ENCODE measurements around the gene NUDT2.
"Not testable (repeated sequence)": the region's sequence is repeated elsewhere in the genome, so short reads cannot be mapped to it uniquely, and the experiment has no call there.

NUDT2 gene

DNA sequence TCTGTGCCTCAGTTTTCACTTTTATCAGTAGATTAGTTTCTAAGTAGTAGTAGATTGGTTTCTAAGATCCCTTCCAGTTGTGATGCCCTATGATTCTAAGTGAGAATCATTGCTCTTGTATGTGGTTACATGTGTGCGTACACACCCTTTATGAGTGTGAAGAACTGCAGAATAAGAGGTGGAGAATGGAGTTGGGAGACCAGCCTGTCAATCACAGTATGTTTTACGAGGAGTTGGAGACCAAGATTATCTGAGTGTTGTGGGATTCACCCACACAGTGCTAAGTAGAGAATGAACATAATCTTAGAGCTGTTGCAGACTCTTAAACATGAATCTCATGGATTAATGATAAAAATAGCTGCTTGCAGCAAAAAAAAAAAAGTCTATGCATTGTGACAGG lies 37.9 kb upstream of the NUDT2 start:
- Histone ChIP-seq H3K9me3 (ENCODE audit: control insufficient read depth, low read length) (no peaks in the 10 kb centered on the region), H3K27ac (ENCODE audit: low read length, poor library complexity, severe bottlenecking) (no peak overlapping the region), H3K27me3 (ENCODE audit: control insufficient read depth in 1 of 2, insufficient read depth in 1 of 2, low read length in 2 of 2) (no peaks in the 10 kb centered on the region), H4K8ac (ENCODE audit: low read length) (no peak overlapping the region), H3K4me1 (ENCODE audit: control insufficient read depth, insufficient read depth, low read depth, low read length) (no peaks in the 10 kb centered on the region), H2AK5ac (ENCODE audit: low read length, severe bottlenecking) (no peak overlapping the region), H2BK12ac (ENCODE audit: low read length in 2 of 2) (no peak overlapping the region), H4K91ac (ENCODE audit: low read length) (no peak overlapping the region), H3K14ac (ENCODE audit: low read length in 2 of 2) (no peak overlapping the region), H3K18ac (ENCODE audit: low read depth in 1 of 2, low read length in 2 of 2) (no peak overlapping the region), H3K79me1 (replicated peaks; ENCODE audit: low read length, poor library complexity, severe bottlenecking) (no peaks in the 10 kb centered on the region), H3K4me3 (ENCODE audit: insufficient read depth in 1 of 2, low read depth in 1 of 2, low read length in 2 of 2) (no peak overlapping the region), H2BK5ac (ENCODE audit: low read depth, low read length, poor library complexity, severe bottlenecking) (no peak overlapping the region), H3K23ac (ENCODE audit: low read length in 2 of 2) (no peak overlapping the region), H2BK120ac (ENCODE audit: low read depth, low read length) (no peak overlapping the region), H3K4me2 (ENCODE audit: low read length, poor library complexity, severe bottlenecking) (no peak overlapping the region), H3K36me3 (ENCODE audit: control insufficient read depth in 1 of 2, insufficient read depth in 2 of 2, low read depth in 1 of 2, low read length in 2 of 2) (no peaks in the 10 kb centered on the region), H2BK15ac (ENCODE audit: low read depth, poor library complexity, severe bottlenecking) (no peak overlapping the region), H3K9ac (ENCODE audit: low read length) (no peak overlapping the region), H2AFZ (ENCODE audit: low read depth, low read length) (no peak overlapping the region), H3K4ac (ENCODE audit: low read depth in 1 of 2, low read length in 2 of 2) (no peak overlapping the region)
- DNase-seq = no peak
- 86% methylated on average over 2 of the region's 2 CpGs for WGBS

DNA sequence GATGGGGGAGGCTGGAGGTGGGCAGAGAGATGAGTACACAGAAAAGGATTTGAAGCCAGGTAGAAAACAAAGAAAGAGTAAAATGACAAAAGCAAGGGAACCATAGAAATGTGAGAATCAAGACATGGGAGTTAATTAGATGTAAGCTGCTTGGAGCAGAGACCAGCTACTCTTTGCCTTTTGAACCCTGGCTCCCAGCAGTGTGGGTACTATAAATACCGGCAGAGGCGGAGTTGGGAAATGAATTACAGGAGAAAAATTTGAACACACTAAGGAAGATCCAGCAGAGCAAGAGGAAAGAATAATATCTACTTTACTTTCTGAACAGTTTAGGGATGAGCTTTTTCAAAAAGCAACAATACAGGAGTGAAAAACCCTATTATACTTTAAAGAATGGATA lies 36.8 kb upstream of the NUDT2 start:
- no peak overlapping the region for H3K27ac ChIP-seq (ENCODE audit: low read length, poor library complexity, severe bottlenecking)
- no peak overlapping the region for H4K91ac ChIP-seq (ENCODE audit: low read length)
- H2BK5ac ChIP-seq (ENCODE audit: low read depth, low read length, poor library complexity, severe bottlenecking) = no peak overlapping the region
- H3K4me2 ChIP-seq (ENCODE audit: low read length, poor library complexity, severe bottlenecking) = no peak overlapping the region
- no peak overlapping the region for H2BK120ac ChIP-seq (ENCODE audit: low read depth, low read length)
- no peaks in the 10 kb centered on the region for H3K36me3 ChIP-seq (ENCODE audit: control insufficient read depth in 1 of 2, insufficient read depth in 2 of 2, low read depth in 1 of 2, low read length in 2 of 2)
- DNase-seq = no peak
- WGBS = 100% methylated on average over 1 of the region's 2 CpGs
- H2BK12ac ChIP-seq (ENCODE audit: low read length in 2 of 2) = no peak overlapping the region
- H2AK5ac ChIP-seq (ENCODE audit: low read length, severe bottlenecking) = no peak overlapping the region
- no peak overlapping the region for H3K18ac ChIP-seq (ENCODE audit: low read depth in 1 of 2, low read length in 2 of 2)
- H3K4me3 ChIP-seq (ENCODE audit: insufficient read depth in 1 of 2, low read depth in 1 of 2, low read length in 2 of 2) = no peak overlapping the region
- no peak overlapping the region for H3K14ac ChIP-seq (ENCODE audit: low read length in 2 of 2)
- no peaks in the 10 kb centered on the region for H3K9me3 ChIP-seq (ENCODE audit: control insufficient read depth, low read length)
- no peaks in the 10 kb centered on the region for H3K79me1 ChIP-seq (replicated peaks; ENCODE audit: low read length, poor library complexity, severe bottlenecking)
- no peak overlapping the region for H4K8ac ChIP-seq (ENCODE audit: low read length)
- H3K23ac ChIP-seq (ENCODE audit: low read length in 2 of 2) = no peak overlapping the region
- no peak overlapping the region for H3K4ac ChIP-seq (ENCODE audit: low read depth in 1 of 2, low read length in 2 of 2)
- H3K9ac ChIP-seq (ENCODE audit: low read length) = no peak overlapping the region
- H3K4me1 ChIP-seq (ENCODE audit: control insufficient read depth, insufficient read depth, low read depth, low read length) = no peaks in the 10 kb centered on the region
- H2BK15ac ChIP-seq (ENCODE audit: low read depth, poor library complexity, severe bottlenecking) = no peak overlapping the region
- H3K27me3 ChIP-seq (ENCODE audit: control insufficient read depth in 1 of 2, insufficient read depth in 1 of 2, low read length in 2 of 2) = no peaks in the 10 kb centered on the region
- no peak overlapping the region for H2AFZ ChIP-seq (ENCODE audit: low read depth, low read length)

DNA sequence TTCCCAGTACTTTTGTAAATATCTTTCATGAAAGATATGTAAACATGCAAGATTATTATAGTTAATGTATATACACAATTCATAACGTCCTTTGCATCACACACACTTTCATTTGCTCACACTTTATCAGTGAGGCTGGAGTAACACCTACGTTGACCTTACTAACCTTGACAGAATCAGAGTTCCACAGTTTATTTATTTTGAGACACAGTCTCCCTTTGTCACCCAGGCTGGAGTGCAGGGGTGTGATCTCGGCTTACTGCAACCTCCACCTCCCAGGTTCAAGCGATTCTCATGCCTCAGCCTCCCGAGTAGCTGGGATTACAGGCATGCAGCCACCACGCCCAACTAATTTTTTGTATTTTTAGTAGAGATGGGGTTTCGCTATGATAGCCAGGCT lies 28.3 kb upstream of the NUDT2 start:
- not testable (repeated sequence) for H3K79me1 ChIP-seq (replicated peaks; ENCODE audit: low read length, poor library complexity, severe bottlenecking); H3K14ac ChIP-seq (ENCODE audit: low read length in 2 of 2); H3K4ac ChIP-seq (ENCODE audit: low read depth in 1 of 2, low read length in 2 of 2); H2BK120ac ChIP-seq (ENCODE audit: low read depth, low read length); H2AK5ac ChIP-seq (ENCODE audit: low read length, severe bottlenecking); H3K27me3 ChIP-seq (ENCODE audit: control insufficient read depth in 1 of 2, insufficient read depth in 1 of 2, low read length in 2 of 2); H2BK12ac ChIP-seq (ENCODE audit: low read length in 2 of 2); H2BK5ac ChIP-seq (ENCODE audit: low read depth, low read length, poor library complexity, severe bottlenecking); H3K27ac ChIP-seq (ENCODE audit: low read length, poor library complexity, severe bottlenecking); H3K18ac ChIP-seq (ENCODE audit: low read depth in 1 of 2, low read length in 2 of 2); H3K4me3 ChIP-seq (ENCODE audit: insufficient read depth in 1 of 2, low read depth in 1 of 2, low read length in 2 of 2); H4K91ac ChIP-seq (ENCODE audit: low read length); H3K4me1 ChIP-seq (ENCODE audit: control insufficient read depth, insufficient read depth, low read depth, low read length); H2AFZ ChIP-seq (ENCODE audit: low read depth, low read length); H3K9ac ChIP-seq (ENCODE audit: low read length); H3K4me2 ChIP-seq (ENCODE audit: low read length, poor library complexity, severe bottlenecking); H3K36me3 ChIP-seq (ENCODE audit: control insufficient read depth in 1 of 2, insufficient read depth in 2 of 2, low read depth in 1 of 2, low read length in 2 of 2); DNase-seq; H3K9me3 ChIP-seq (ENCODE audit: control insufficient read depth, low read length); H4K8ac ChIP-seq (ENCODE audit: low read length); H3K23ac ChIP-seq (ENCODE audit: low read length in 2 of 2); H2BK15ac ChIP-seq (ENCODE audit: low read depth, poor library complexity, severe bottlenecking)
- 97% methylated on average over 7 of the region's 7 CpGs for WGBS

DNA sequence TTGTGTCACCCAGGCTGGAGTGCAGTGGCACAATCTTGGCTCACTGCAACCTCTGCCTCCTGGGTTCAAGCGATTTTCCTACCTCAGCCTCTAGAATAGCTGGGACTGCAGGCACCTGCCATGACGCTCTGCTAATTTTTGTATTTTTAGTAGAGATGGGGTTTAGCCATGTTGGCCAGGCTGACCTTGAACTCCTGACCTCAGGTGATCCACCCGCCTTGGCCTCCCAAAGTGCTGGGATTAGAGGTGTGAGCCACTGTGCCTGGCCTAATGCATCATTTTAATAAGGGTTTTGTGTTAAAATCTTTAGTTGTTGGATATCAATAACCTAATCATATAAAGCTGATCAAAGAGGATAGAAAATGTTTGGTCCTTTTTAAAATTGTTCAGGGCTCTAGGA lies 21.1 kb upstream of the NUDT2 start:
- H2BK12ac ChIP-seq (ENCODE audit: low read length in 2 of 2); H3K36me3 ChIP-seq (ENCODE audit: control insufficient read depth in 1 of 2, insufficient read depth in 2 of 2, low read depth in 1 of 2, low read length in 2 of 2); H3K27me3 ChIP-seq (ENCODE audit: control insufficient read depth in 1 of 2, insufficient read depth in 1 of 2, low read length in 2 of 2); H2AK5ac ChIP-seq (ENCODE audit: low read length, severe bottlenecking); H3K27ac ChIP-seq (ENCODE audit: low read length, poor library complexity, severe bottlenecking); H3K23ac ChIP-seq (ENCODE audit: low read length in 2 of 2); H3K4me1 ChIP-seq (ENCODE audit: control insufficient read depth, insufficient read depth, low read depth, low read length); H3K14ac ChIP-seq (ENCODE audit: low read length in 2 of 2); H4K8ac ChIP-seq (ENCODE audit: low read length); H2AFZ ChIP-seq (ENCODE audit: low read depth, low read length); H3K9me3 ChIP-seq (ENCODE audit: control insufficient read depth, low read length); H4K91ac ChIP-seq (ENCODE audit: low read length); H3K9ac ChIP-seq (ENCODE audit: low read length); H3K79me1 ChIP-seq (replicated peaks; ENCODE audit: low read length, poor library complexity, severe bottlenecking); H3K4me3 ChIP-seq (ENCODE audit: insufficient read depth in 1 of 2, low read depth in 1 of 2, low read length in 2 of 2); H2BK15ac ChIP-seq (ENCODE audit: low read depth, poor library complexity, severe bottlenecking); H3K4me2 ChIP-seq (ENCODE audit: low read length, poor library complexity, severe bottlenecking); DNase-seq; H2BK120ac ChIP-seq (ENCODE audit: low read depth, low read length); H3K4ac ChIP-seq (ENCODE audit: low read depth in 1 of 2, low read length in 2 of 2); H2BK5ac ChIP-seq (ENCODE audit: low read depth, low read length, poor library complexity, severe bottlenecking); H3K18ac ChIP-seq (ENCODE audit: low read depth in 1 of 2, low read length in 2 of 2): not testable (repeated sequence)
- WGBS = 96% methylated on average over 3 of the region's 3 CpGs
